ENCODE results near the gene PPP1R10.

GRCh38 chr6:30570263-30570662, 46.8 kb downstream of the PPP1R10 start:
- TF ChIP-seq CTCF (IDR thresholded peaks at IDR 0.05) (no peak), POLR2A (IDR thresholded peaks at IDR 0.05) (no peak)

Data from vagina (tissue), 2 donors.